ENCODE results near the gene PPFIA2.

DNA sequence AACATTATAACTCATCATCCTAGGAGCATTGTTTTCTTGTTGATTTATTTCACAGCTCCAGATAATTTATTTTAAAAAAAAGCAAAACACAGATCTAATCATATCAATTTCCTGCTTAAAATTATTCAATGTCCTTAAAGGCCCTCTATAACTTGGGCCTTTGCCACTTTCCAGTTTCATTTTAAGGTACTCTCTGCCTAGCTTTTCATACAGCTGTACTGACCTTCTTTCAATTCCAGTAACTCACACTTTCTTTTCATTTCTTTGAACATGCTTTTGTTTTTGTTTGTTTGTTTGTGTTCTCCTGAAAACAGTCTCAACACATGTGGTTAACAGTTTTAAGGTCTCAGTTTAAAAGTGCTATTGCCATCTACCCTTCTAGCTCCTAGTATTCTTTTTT lies 399.4 kb downstream of the PPFIA2 start:
- TF ChIP-seq CTCF (conservative IDR thresholded peaks at IDR 0.05) (no peak), ZFX (IDR thresholded peaks at IDR 0.05) (no peak)
